ENCODE measurements around the gene CPLX4. TPM values are rescaled to one million over a fixed set of nuclear protein-coding genes. Genes with fewer than 3 reads are reported as not detected.

Gene CPLX4
- total RNA-seq, 1 experiment from 2014 or later, result not detected

GRCh38 chr18:59282341-59282740, 36.1 kb downstream of the CPLX4 start:
- TF ChIP-seq POLR2AphosphoS5 (IDR thresholded peaks at IDR 0.05; ENCODE audit: low read depth, low read length), result no peak
- TF ChIP-seq TCF7L2 (IDR thresholded peaks at IDR 0.05; ENCODE audit: low read depth, low read length), result no peak
- no peak for TF ChIP-seq SIN3A (IDR thresholded peaks at IDR 0.05; ENCODE audit: borderline replicate concordance, insufficient read depth, low read depth, low read length)
- TF ChIP-seq CTCF (IDR thresholded peaks at IDR 0.05), result no peak
- no peak for TF ChIP-seq REST (IDR thresholded peaks at IDR 0.05; ENCODE audit: insufficient read depth in 1 of 2, low read depth in 2 of 2, low read length in 1 of 2)
- ATAC-seq (no peak), DNase-seq (ENCODE audit: low read depth, low spot score) (no peak)
- Histone ChIP-seq H3K36me3 (ENCODE audit: control insufficient read depth, insufficient read depth, low read length) (no peaks in the 10 kb centered on the region), H3K4me3 (ENCODE audit: low read depth in 2 of 2, low read length in 2 of 2) (no peak overlapping the region), H3K9me3 (ENCODE audit: control insufficient read depth, insufficient read depth, low read depth, low read length) (no peaks in the 10 kb centered on the region), H3K27me3 (ENCODE audit: control insufficient read depth, insufficient read depth, low read length) (peaks cover 12% of the 10 kb centered on the region), H3K4me1 (ENCODE audit: control insufficient read depth, insufficient read depth, low read length) (no peaks in the 10 kb centered on the region), H3K27ac (ENCODE audit: low read length) (no peak overlapping the region)
- intact Hi-C loops (cut with micrococcal nuclease; ENCODE audit: unreplicated experiment), result no loop called here
- ChIA-PET POLR2A (no interaction called here), CTCF (no interaction called here)
- no TSS peak for BruUV-seq (replicated peaks)
- in situ Hi-C loops (cut with HindIII; ENCODE audit: low pct_unique_long_range_greater_than_20kb, low sequenced_read_pairs), result no loop called here

- no peaks in the 10 kb centered on the region for H3K9me3 ChIP-seq (ENCODE audit: control insufficient read depth, insufficient read depth, low read depth, low read length)
- H3K4me3 ChIP-seq (ENCODE audit: low read depth in 2 of 2, low read length in 2 of 2), result no peak overlapping the region
- H3K27me3 ChIP-seq (ENCODE audit: control insufficient read depth, insufficient read depth, low read length), result peaks cover 10% of the 10 kb centered on the region
- H3K36me3 ChIP-seq (ENCODE audit: control insufficient read depth, insufficient read depth, low read length), result no peaks in the 10 kb centered on the region
- no TSS peak for BruUV-seq (replicated peaks)
- TF ChIP-seq TCF7L2 (IDR thresholded peaks at IDR 0.05; ENCODE audit: low read depth, low read length), result no peak
- no peak for TF ChIP-seq POLR2AphosphoS5 (IDR thresholded peaks at IDR 0.05; ENCODE audit: low read depth, low read length)
- no peak for TF ChIP-seq REST (IDR thresholded peaks at IDR 0.05; ENCODE audit: insufficient read depth in 1 of 2, low read depth in 2 of 2, low read length in 1 of 2)
- no peak for TF ChIP-seq SIN3A (IDR thresholded peaks at IDR 0.05; ENCODE audit: borderline replicate concordance, insufficient read depth, low read depth, low read length)
- ChIA-PET POLR2A (no interaction called here), CTCF (no interaction called here)
- no peak overlapping the region for H3K27ac ChIP-seq (ENCODE audit: low read length)
- no peaks in the 10 kb centered on the region for H3K4me1 ChIP-seq (ENCODE audit: control insufficient read depth, insufficient read depth, low read length)
- DNase-seq (ENCODE audit: low read depth, low spot score), result no peak
- in situ Hi-C loops (cut with HindIII; ENCODE audit: low pct_unique_long_range_greater_than_20kb, low sequenced_read_pairs), result no loop called here
- intact Hi-C loops (cut with micrococcal nuclease; ENCODE audit: unreplicated experiment), result no loop called here
- ATAC-seq, result no peak
Measured at GRCh38 chr18:59279722-59280121, 38.7 kb downstream of the CPLX4 start.

Data from Panc1 (cell line).